Astrocyte (in vitro differentiated cells and primary cell): ENCODE data around the gene FARS2. TPM values are rescaled to one million over a fixed set of nuclear protein-coding genes. Genes with fewer than 3 reads are reported as not detected.

ENCODE experiments used
- DNase-seq: peaks from one replicate; pipeline ENCODE4 v3.0.0-alpha.2; 2010; ENCODE audit warnings: low read depth
- FAIRE-seq: peaks from 2 replicates; lab custom pipeline; 2011; peaks lifted over from hg19 to GRCh38; lab: Jason Lieb, UNC
- H2AFZ ChIP-seq: 2 replicates; pipeline ENCODE4 v1.6.0; 2012; ENCODE audit warnings: low read depth, low read length, inconsistent platforms
- H3K27ac ChIP-seq: 2 replicates; pipeline ENCODE4 v1.5.1; 2011; ENCODE audit warnings: low read depth, low read length, inconsistent platforms
- H3K27me3 ChIP-seq: 2 replicates; pipeline ENCODE4 v1.6.0; 2011; ENCODE audit warnings: low read length, inconsistent platforms; ENCODE audit not compliant: insufficient read depth
- H3K36me3 ChIP-seq: 2 replicates; pipeline ENCODE4 v1.5.1; 2011; ENCODE audit warnings: low read length, inconsistent platforms; ENCODE audit not compliant: insufficient read depth
- H3K4me1 ChIP-seq: 2 replicates; pipeline ENCODE4 v1.5.1; 2011; ENCODE audit warnings: low read length, inconsistent platforms; ENCODE audit not compliant: insufficient read depth
- H3K4me2 ChIP-seq: 2 replicates; pipeline ENCODE4 v1.6.0; 2012; ENCODE audit warnings: low read length, inconsistent platforms
- H3K4me3 ChIP-seq: 2 replicates; pipeline ENCODE4 v1.5.1; 2011; ENCODE audit warnings: low read depth, mild to moderate bottlenecking, low read length, inconsistent platforms; ENCODE audit not compliant: insufficient read depth
- H3K79me2 ChIP-seq: 2 replicates; pipeline ENCODE4 v1.6.0; 2012; ENCODE audit warnings: mild to moderate bottlenecking, low read length, inconsistent platforms; ENCODE audit not compliant: insufficient read depth
- H3K9ac ChIP-seq: 2 replicates; pipeline ENCODE4 v1.6.0; 2012; ENCODE audit warnings: mild to moderate bottlenecking, low read length, inconsistent platforms
- H3K9me3 ChIP-seq: 2 replicates; pipeline ENCODE4 v1.5.1; 2012; ENCODE audit warnings: low read depth, mild to moderate bottlenecking, low read length, inconsistent platforms; ENCODE audit not compliant: insufficient read depth
- H4K20me1 ChIP-seq: 2 replicates; pipeline ENCODE4 v1.6.0; 2012; ENCODE audit warnings: low read length, inconsistent platforms; ENCODE audit not compliant: insufficient read depth
- H3K27ac Mint-ChIP-seq: one replicate; pipeline ENCODE4 v1.8.0; 2021; ENCODE audit warnings: mild to moderate bottlenecking, mixed read lengths; ENCODE audit not compliant: unreplicated experiment
- H3K27me3 Mint-ChIP-seq: one replicate; pipeline ENCODE4 v1.8.0; 2021; ENCODE audit warnings: low read depth, mixed read lengths; ENCODE audit not compliant: unreplicated experiment
- H3K36me3 Mint-ChIP-seq: one replicate; pipeline ENCODE4 v1.8.0; 2021; ENCODE audit warnings: low read depth, mixed read lengths; ENCODE audit not compliant: unreplicated experiment
- H3K4me1 Mint-ChIP-seq: one replicate; pipeline ENCODE4 v1.8.0; 2021; ENCODE audit warnings: low read depth, mixed read lengths; ENCODE audit not compliant: unreplicated experiment
- H3K4me3 Mint-ChIP-seq: one replicate; pipeline ENCODE4 v1.8.0; 2021; ENCODE audit warnings: mild to moderate bottlenecking, moderate library complexity, mixed read lengths; ENCODE audit not compliant: unreplicated experiment
- H3K9me3 Mint-ChIP-seq: one replicate; pipeline ENCODE4 v1.8.0; 2021; ENCODE audit warnings: mild to moderate bottlenecking, mixed read lengths; ENCODE audit not compliant: unreplicated experiment
- EZH2 ChIP-seq: IDR thresholded peaks from 2 replicates; pipeline ENCODE4 v1.6.1; 2012; ENCODE audit warnings: mild to moderate bottlenecking, low read length, inconsistent platforms; ENCODE audit not compliant: insufficient read depth
- total RNA-seq: library from RNA; stranded (reverse); gene quantifications from 2 replicates; pipeline ENCODE4 v1.2.1, GENCODE V29; 2021
- TF ChIP-seq, protein P1 (sequence below): IDR thresholded peaks from 2 replicates; pipeline ENCODE4 v1.5.1; 2011; ENCODE audit warnings: low read depth, mild to moderate bottlenecking, inconsistent platforms, low read length, moderate library complexity; ENCODE audit not compliant: insufficient read depth

FARS2 gene
- total RNA-seq, 1 donor from 2014 or later: 13.3 TPM

DNA sequence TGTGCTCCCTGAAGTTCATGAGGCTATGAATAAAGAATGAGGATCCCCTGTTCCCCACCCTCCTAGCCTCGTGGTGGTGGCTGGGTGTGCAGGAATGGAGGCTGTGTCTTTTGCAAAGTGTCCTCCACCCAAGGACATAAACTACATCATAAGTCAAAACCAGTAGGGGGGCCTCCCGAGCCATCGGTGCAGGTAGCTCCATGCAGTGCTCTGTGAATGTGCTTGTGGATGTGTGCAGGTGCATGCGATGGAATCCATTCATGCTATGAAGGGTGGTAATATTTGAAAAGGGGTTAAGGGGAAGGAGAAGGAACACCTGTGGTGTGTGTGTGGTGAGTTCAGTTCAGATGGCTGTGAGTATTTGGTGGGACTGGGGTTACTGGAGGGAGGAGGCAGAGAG lies 548.1 kb downstream of the FARS2 start:
- H3K27me3 ChIP-seq: no peaks in the 10 kb centered on the region
- Mint-ChIP-seq H3K36me3 (peaks cover 3% of the 10 kb centered on the region), H3K27ac (no peak overlapping the region), H3K4me3 (no peak overlapping the region), H3K27me3 (peaks cover 17% of the 10 kb centered on the region), H3K4me1 (no peaks in the 10 kb centered on the region), H3K9me3 (peaks cover 24% of the 10 kb centered on the region)
- TF ChIP-seq, protein P1, sequence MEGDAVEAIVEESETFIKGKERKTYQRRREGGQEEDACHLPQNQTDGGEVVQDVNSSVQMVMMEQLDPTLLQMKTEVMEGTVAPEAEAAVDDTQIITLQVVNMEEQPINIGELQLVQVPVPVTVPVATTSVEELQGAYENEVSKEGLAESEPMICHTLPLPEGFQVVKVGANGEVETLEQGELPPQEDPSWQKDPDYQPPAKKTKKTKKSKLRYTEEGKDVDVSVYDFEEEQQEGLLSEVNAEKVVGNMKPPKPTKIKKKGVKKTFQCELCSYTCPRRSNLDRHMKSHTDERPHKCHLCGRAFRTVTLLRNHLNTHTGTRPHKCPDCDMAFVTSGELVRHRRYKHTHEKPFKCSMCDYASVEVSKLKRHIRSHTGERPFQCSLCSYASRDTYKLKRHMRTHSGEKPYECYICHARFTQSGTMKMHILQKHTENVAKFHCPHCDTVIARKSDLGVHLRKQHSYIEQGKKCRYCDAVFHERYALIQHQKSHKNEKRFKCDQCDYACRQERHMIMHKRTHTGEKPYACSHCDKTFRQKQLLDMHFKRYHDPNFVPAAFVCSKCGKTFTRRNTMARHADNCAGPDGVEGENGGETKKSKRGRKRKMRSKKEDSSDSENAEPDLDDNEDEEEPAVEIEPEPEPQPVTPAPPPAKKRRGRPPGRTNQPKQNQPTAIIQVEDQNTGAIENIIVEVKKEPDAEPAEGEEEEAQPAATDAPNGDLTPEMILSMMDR: no peak
- TF ChIP-seq EZH2: no peak
- no peak overlapping the region for H3K4me3 ChIP-seq
- FAIRE-seq (no peak), DNase-seq (no peak)
- no peak overlapping the region for H3K4me2 ChIP-seq
- no peaks in the 10 kb centered on the region for H3K4me1 ChIP-seq
- H3K79me2 ChIP-seq: no peaks in the 10 kb centered on the region
- no peak overlapping the region for H3K9ac ChIP-seq
- no peaks in the 10 kb centered on the region for H3K36me3 ChIP-seq
- H2AFZ ChIP-seq: no peak overlapping the region
- H4K20me1 ChIP-seq: no peaks in the 10 kb centered on the region
- no peak overlapping the region for H3K27ac ChIP-seq
- H3K9me3 ChIP-seq: no peaks in the 10 kb centered on the region

DNA sequence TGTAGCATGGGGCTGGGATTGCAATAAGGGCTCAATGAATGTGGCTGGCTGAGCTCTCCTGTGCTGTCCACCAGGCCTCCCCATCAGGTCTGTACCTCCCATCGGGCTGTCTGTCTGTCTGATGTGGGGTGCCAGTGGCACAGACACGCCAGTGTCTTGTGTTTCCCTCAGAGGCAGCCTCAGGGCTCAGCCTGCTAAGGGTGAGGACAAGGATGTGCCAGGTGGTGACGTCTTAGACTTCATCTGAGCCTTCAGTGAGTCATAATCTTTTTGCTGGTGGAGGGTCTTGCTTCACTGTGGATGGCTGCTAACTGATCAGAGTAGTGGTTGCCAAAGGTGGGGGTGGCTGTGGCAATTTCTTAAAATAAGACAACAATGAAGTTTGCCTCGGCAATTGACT lies 550.7 kb downstream of the FARS2 start:
- H3K27ac ChIP-seq: no peak overlapping the region

DNA sequence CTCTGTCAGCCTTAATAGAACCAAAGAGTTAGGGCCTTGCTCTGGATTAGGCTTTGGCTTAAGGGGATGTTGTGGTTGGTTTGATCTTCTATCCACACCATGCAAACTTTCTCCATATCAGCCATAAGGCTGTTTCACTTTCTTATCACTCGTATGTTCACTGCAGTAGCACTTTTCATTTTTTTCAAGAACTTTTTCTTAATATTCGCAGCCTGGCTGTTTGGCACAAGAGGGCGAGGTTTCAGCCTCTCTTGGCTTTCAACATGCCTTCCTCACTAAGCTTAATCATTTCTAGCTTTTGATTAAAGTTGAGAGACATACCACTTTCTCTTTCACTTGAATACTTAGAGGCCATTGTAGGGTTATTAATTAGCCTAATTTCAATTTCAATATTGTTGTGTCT lies 552.3 kb downstream of the FARS2 start:
- Histone ChIP-seq H3K4me1 (no peaks in the 10 kb centered on the region), H4K20me1 (no peaks in the 10 kb centered on the region), H3K79me2 (no peaks in the 10 kb centered on the region), H3K27ac (no peak overlapping the region), H3K4me3 (no peak overlapping the region), H3K36me3 (no peaks in the 10 kb centered on the region), H3K9ac (no peak overlapping the region), H3K27me3 (no peaks in the 10 kb centered on the region), H3K9me3 (no peaks in the 10 kb centered on the region), H2AFZ (no peak overlapping the region), H3K4me2 (no peak overlapping the region)
- no peak overlapping the region for H3K4me3 Mint-ChIP-seq
- peaks cover 31% of the 10 kb centered on the region for H3K27me3 Mint-ChIP-seq
- DNase-seq (no peak), FAIRE-seq (no peak)
- H3K4me1 Mint-ChIP-seq: no peaks in the 10 kb centered on the region
- TF ChIP-seq, protein P1: no peak
- TF ChIP-seq EZH2: no peak
- H3K27ac Mint-ChIP-seq: no peak overlapping the region
- H3K36me3 Mint-ChIP-seq: peaks cover 3% of the 10 kb centered on the region
- peaks cover 10% of the 10 kb centered on the region for H3K9me3 Mint-ChIP-seq

More for the DNA sequence above, 550.7 kb downstream of the FARS2 start:
- H3K4me2 ChIP-seq: no peak overlapping the region
- Mint-ChIP-seq H3K9me3 (peaks cover 14% of the 10 kb centered on the region), H3K4me3 (no peak overlapping the region), H3K4me1 (no peaks in the 10 kb centered on the region), H3K27ac (no peak overlapping the region), H3K27me3 (peaks cover 29% of the 10 kb centered on the region), H3K36me3 (peaks cover 3% of the 10 kb centered on the region)
- H2AFZ ChIP-seq: no peak overlapping the region
- H3K4me3 ChIP-seq: no peak overlapping the region
- no peak overlapping the region for H3K9ac ChIP-seq
- no peaks in the 10 kb centered on the region for H4K20me1 ChIP-seq
- H3K27me3 ChIP-seq: no peaks in the 10 kb centered on the region
- H3K4me1 ChIP-seq: no peaks in the 10 kb centered on the region
- no peaks in the 10 kb centered on the region for H3K36me3 ChIP-seq
- TF ChIP-seq, protein P1: no peak
- no peak for TF ChIP-seq EZH2
- no peaks in the 10 kb centered on the region for H3K9me3 ChIP-seq
- no peaks in the 10 kb centered on the region for H3K79me2 ChIP-seq
- DNase-seq: no peak
- no peak for FAIRE-seq
